Adrenal gland (tissue), 12 donors: Measurements from ENCODE around the gene MACROD2. TPM values are rescaled to one million over a fixed set of nuclear protein-coding genes. Genes with fewer than 3 reads are reported as not detected.

Experiments used
- DNase-seq, 7 donors: peaks; one replicate each; pipeline ENCODE4 v3.0.0-alpha.2; 2019 to 2020
- H3K27ac ChIP-seq, 5 donors: fragments of 200-600 bp; sonication (generic) in 4 of 5; 1 replicate in 3 of 5; 2 replicates in 2 of 5; pipeline versions ENCODE4 v1.5.1 to v1.8.0; 2016 to 2020; ENCODE audit warnings: mild to moderate bottlenecking in 1 of 5
- H3K27me3 ChIP-seq: fragments of 200-600 bp; 2 replicates; pipeline ENCODE4 v1.8.0; 2021
- H3K36me3 ChIP-seq, 2 donors: fragments of 200-600 bp; replicated peaks in 1 of 2; 1 replicate in 1 of 2; 2 replicates in 1 of 2; pipeline versions ENCODE4 v1.5.1 to v1.8.0; 2018 to 2022
- H3K4me1 ChIP-seq, 2 donors: fragments of 200-600 bp; replicated peaks in 1 of 2; 1 replicate in 1 of 2; 2 replicates in 1 of 2; pipeline versions ENCODE4 v1.5.1 to v1.8.0; 2018 to 2021
- H3K4me3 ChIP-seq, 4 donors: fragments of 200-600 bp; sonication (generic) in 3 of 4; one replicate each; pipeline ENCODE4 v1.5.1; 2016 to 2018
- H3K9me3 ChIP-seq, 3 donors: fragments of 200-600 bp; sonication (generic) in 1 of 3; replicated peaks in 1 of 3; 1 replicate in 2 of 3; 2 replicates in 1 of 3; pipeline versions ENCODE4 v1.5.1 to v1.8.0; 2016 to 2021
- POLR2A ChIP-seq, 2 donors: fragments of 450-650 bp; IDR thresholded peaks; one replicate each; pipeline ENCODE4 v1.6.1; 2017; ENCODE audit warnings: antibody characterized with exemption in 2 of 2, mild to moderate bottlenecking in 2 of 2, moderate library complexity in 1 of 2
- WGBS, 4 donors: extraction: QIAGEN DNeasy Blood & Tissue Kit in 2 of 4; methylation state at CpG; one replicate each; pipeline versions ENCODE4 v1.1.5 to v1.1.7; 2013 to 2017; 5-methylcytosine and 5-hydroxymethylcytosine counted together
- intact Hi-C, 2 donors: fragments of 100-400 bp; cut with DNase I; formaldehyde crosslinking; loops; one replicate each; pipeline versions ENCODE4 v1.14.1 to v1.15.0; 2022 to 2023
- polyA plus RNA-seq, 3 donors: library from polyadenylated mRNA; stranded (reverse); fragments of 200-250 nt in 2 of 3; fragments of 350-450 nt in 1 of 3; fragmentation: Illumina TruSeq in 1 of 3; extraction: RNeasy Lipid Tissue Mini Kit (QIAGEN cat#74804) in 1 of 3; gene quantifications; one replicate each; pipeline ENCODE4 v1.2.3, GENCODE V29; 2013 to 2014
- total RNA-seq, 9 donors: library from RNA; depleted of rRNA in 4 of 9; stranded (reverse); fragments of >200 nt in 4 of 9; fragments of 120-200 nt in 1 of 9; fragmentation: NEBNext Ultra II Directional in 1 of 9; extraction: Animal tissue kit (Norgen Biotek cat#: 25700) in 1 of 9; gene quantifications; one replicate each; pipeline versions ENCODE4 v1.1.0 to v1.2.4, GENCODE V29; 2013 to 2023
- TF ChIP-seq, protein P1 (sequence below), 6 experiments: fragments of 450-650 bp in 4 of 6; fragments of 200-600 bp in 2 of 6; sonication (generic) in 1 of 6; IDR thresholded peaks; 1 replicate in 5 of 6; 2 replicates in 1 of 6; pipeline versions ENCODE4 v1.5.1 to v1.8.0; 2016 to 2021; ENCODE audit warnings: antibody characterized with exemption in 6 of 6, mild to moderate bottlenecking in 2 of 6, moderate library complexity in 1 of 6
- donor health status: healthy with polysubstance abuse.
- donor health status: Bipolar disorder and iron deficiency.
- donor health status: DM: yes; HTN: yes; CAD: no.
- donor health status: DM: no; HTN: no; CAD: no.
- donor health status: DM: no; HTN: no; CAD: no.
- donor health status: DM: yes; HTN: yes; CAD: no.

MACROD2 gene
- total and polyA plus RNA-seq, 12 donors = 1.1 to 21.2 (median 6.4) TPM

DNA sequence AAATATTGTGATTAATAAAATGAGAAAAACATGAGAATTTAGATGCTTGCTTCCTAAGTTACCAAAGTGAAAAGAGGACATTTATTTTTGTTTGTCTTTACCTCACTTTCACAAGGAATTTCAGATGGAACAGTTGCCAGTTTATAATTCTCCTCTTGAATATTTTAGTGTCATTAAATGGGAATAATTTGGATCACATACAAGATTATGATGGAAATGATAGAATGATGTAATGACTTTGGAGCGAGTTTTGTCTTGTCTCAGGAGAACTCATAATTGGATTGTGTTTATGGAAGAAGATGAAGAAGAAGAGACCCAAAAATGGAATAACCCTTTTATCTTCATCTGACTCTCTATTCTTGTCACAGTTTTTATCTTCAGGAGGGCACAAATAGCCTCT lies 515.0 kb downstream of the MACROD2 start:
- H3K36me3 ChIP-seq = no peaks in the 10 kb centered on the region
- no peak for DNase-seq
- intact Hi-C loops = no loop called here
- no peak overlapping the region for H3K4me3 ChIP-seq
- H3K4me1 ChIP-seq = no peaks in the 10 kb centered on the region
- H3K27ac ChIP-seq = no peak overlapping the region
- WGBS, 4 donors = 72 to 83% (median 78%) methylated on average over 1 of the region's 1 CpG
- TF ChIP-seq, protein P1, sequence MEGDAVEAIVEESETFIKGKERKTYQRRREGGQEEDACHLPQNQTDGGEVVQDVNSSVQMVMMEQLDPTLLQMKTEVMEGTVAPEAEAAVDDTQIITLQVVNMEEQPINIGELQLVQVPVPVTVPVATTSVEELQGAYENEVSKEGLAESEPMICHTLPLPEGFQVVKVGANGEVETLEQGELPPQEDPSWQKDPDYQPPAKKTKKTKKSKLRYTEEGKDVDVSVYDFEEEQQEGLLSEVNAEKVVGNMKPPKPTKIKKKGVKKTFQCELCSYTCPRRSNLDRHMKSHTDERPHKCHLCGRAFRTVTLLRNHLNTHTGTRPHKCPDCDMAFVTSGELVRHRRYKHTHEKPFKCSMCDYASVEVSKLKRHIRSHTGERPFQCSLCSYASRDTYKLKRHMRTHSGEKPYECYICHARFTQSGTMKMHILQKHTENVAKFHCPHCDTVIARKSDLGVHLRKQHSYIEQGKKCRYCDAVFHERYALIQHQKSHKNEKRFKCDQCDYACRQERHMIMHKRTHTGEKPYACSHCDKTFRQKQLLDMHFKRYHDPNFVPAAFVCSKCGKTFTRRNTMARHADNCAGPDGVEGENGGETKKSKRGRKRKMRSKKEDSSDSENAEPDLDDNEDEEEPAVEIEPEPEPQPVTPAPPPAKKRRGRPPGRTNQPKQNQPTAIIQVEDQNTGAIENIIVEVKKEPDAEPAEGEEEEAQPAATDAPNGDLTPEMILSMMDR (IDR thresholded peaks at IDR 0.05) = no peak
- TF ChIP-seq POLR2A (IDR thresholded peaks at IDR 0.05) = no peak
- no peaks in the 10 kb centered on the region for H3K9me3 ChIP-seq
- H3K27me3 ChIP-seq = no peaks in the 10 kb centered on the region

DNA sequence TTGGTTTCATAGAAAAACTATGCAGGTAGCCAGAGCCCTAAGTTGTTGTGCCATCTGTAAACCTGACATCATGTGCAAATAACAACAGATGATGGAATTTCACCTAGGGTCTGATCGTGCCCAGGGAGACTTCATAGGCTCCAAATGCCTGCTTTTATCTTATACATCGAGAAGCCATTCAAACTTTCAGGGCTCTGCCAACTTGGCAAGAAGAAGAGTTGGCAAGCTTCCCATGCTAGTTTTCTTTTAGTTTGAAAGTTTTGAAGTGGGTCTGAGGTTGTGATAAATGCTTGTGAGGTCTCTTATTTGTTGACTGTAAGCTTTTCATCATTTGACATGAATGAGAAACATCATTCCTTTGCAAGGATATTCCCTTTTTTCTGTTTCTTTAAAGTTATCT lies 517.5 kb downstream of the MACROD2 start:
- intact Hi-C loops = no loop called here
- Histone ChIP-seq H3K27me3 (no peaks in the 10 kb centered on the region), H3K4me3 (no peak overlapping the region), H3K4me1 (no peaks in the 10 kb centered on the region), H3K9me3 (no peaks in the 10 kb centered on the region), H3K27ac (no peak overlapping the region), H3K36me3 (no peaks in the 10 kb centered on the region)
- WGBS, 4 donors = 0 to 14% (median 5%) methylated on average over 2 of the region's 2 CpGs
- no peak for DNase-seq
- TF ChIP-seq, protein P1 (IDR thresholded peaks at IDR 0.05) = no peak
- no peak for TF ChIP-seq POLR2A (IDR thresholded peaks at IDR 0.05)

DNA sequence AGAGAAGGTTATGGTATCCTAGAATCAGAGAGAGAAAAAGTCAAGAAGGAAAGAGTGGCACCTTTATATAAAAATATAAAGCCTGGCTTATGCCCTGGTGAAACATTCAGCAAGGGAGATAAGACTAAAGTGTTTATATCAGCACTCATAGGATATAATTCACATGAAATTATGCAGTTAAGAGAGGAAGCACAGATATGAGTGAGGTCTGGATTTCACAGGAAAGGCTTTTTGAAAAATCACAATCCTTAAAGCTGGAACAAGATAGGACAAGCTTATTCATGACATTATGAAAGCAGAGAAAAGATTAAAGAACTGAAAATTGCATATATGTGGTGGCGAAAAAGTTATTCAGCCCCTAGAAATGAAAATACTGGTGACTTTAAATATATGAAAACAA lies 523.3 kb downstream of the MACROD2 start:
- intact Hi-C loops = no loop called here
- no peak overlapping the region for H3K4me3 ChIP-seq
- no peaks in the 10 kb centered on the region for H3K27me3 ChIP-seq
- H3K36me3 ChIP-seq = no peaks in the 10 kb centered on the region
- H3K4me1 ChIP-seq = no peaks in the 10 kb centered on the region
- DNase-seq = no peak
- WGBS, 4 donors = 70 to 94% (median 87%) methylated on average over 1 of the region's 1 CpG
- H3K27ac ChIP-seq = no peak overlapping the region
- TF ChIP-seq POLR2A (IDR thresholded peaks at IDR 0.05) = no peak
- TF ChIP-seq, protein P1 (IDR thresholded peaks at IDR 0.05) = no peak
- H3K9me3 ChIP-seq = no peaks in the 10 kb centered on the region

DNA sequence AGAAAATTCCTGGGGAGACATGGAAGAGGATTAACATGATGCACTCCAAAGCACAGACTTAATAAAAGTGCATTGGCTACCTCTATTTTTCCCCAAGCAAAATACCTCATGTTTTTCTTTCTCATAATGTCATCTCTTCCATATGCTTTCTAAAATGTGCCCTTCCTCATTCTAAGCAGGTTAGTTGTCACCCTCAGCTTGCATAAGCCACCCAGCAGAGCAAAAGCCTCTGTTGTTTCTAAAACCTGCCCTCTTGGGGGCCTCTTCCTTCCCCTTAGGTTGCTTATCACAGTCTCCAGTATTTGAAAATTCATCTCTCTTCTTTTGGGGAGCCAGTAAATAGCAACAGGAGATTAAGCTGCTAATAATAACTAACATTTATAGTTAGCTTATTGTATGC lies 525.7 kb downstream of the MACROD2 start:
- intact Hi-C loops = no loop called here

More for the DNA sequence above, 525.7 kb downstream of the MACROD2 start:
- H3K27me3 ChIP-seq = no peaks in the 10 kb centered on the region
- no peaks in the 10 kb centered on the region for H3K36me3 ChIP-seq
- no peaks in the 10 kb centered on the region for H3K9me3 ChIP-seq
- TF ChIP-seq POLR2A (IDR thresholded peaks at IDR 0.05) = no peak
- TF ChIP-seq, protein P1 (IDR thresholded peaks at IDR 0.05) = no peak
- no peak overlapping the region for H3K4me3 ChIP-seq
- H3K27ac ChIP-seq = no peak overlapping the region
- DNase-seq = no peak
- H3K4me1 ChIP-seq = no peaks in the 10 kb centered on the region
